Neural progenitor cell (in vitro differentiated cells): ENCODE measurements around the gene HUNK. TPM values are rescaled to one million over a fixed set of nuclear protein-coding genes. Genes with fewer than 3 reads are reported as not detected.

ENCODE experiments used
- DNase-seq: peaks from one replicate; pipeline ENCODE4 v3.0.0-alpha.2; 2016; ENCODE audit warnings: low spot score
- H2AFZ ChIP-seq: fragments of 200-600 bp; sonication (generic); replicated peaks from 2 replicates; pipeline ENCODE4 v1.6.1; 2016; ENCODE audit warnings: antibody characterized with exemption
- H3F3A ChIP-seq: fragments of 200-600 bp; sonication (generic); 2 replicates; pipeline ENCODE4 v1.6.1; 2016; ENCODE audit warnings: antibody characterized with exemption, low read depth
- H3K27ac ChIP-seq: fragments of 200-600 bp; sonication (generic); 2 replicates; pipeline ENCODE4 v1.5.1; 2016; ENCODE audit warnings: mild to moderate bottlenecking
- H3K27me3 ChIP-seq: fragments of 200-600 bp; sonication (generic); 2 replicates; pipeline ENCODE4 v1.6.1; 2016; ENCODE audit warnings: mild to moderate bottlenecking, moderate library complexity
- H3K36me3 ChIP-seq: fragments of 200-600 bp; sonication (generic); 2 replicates; pipeline ENCODE4 v1.5.1; 2016
- H3K4me1 ChIP-seq: fragments of 200-600 bp; sonication (generic); 2 replicates; pipeline ENCODE4 v1.6.1; 2016; ENCODE audit warnings: mixed run types
- H3K4me2 ChIP-seq: fragments of 200-600 bp; sonication (generic); 2 replicates; pipeline ENCODE4 v1.6.1; 2016
- H3K4me3 ChIP-seq: fragments of 200-600 bp; sonication (generic); 2 replicates; pipeline ENCODE4 v1.5.1; 2016
- H3K79me2 ChIP-seq: fragments of 200-600 bp; sonication (generic); 2 replicates; pipeline ENCODE4 v1.6.1; 2016; ENCODE audit warnings: low read depth
- H3K9ac ChIP-seq: fragments of 200-600 bp; sonication (generic); 2 replicates; pipeline ENCODE4 v1.6.1; 2016
- H3K9me3 ChIP-seq: fragments of 200-600 bp; sonication (generic); 2 replicates; pipeline ENCODE4 v1.5.1; 2016; ENCODE audit warnings: low read depth
- H4K20me1 ChIP-seq: fragments of 200-600 bp; sonication (generic); 2 replicates; pipeline ENCODE4 v1.6.1; 2016; ENCODE audit warnings: low read depth
- H3K27ac Mint-ChIP-seq: 3 replicates; pipeline ENCODE4 v1.8.0; 2021; ENCODE audit warnings: mixed read lengths
- H3K27me3 Mint-ChIP-seq: 2 replicates; pipeline ENCODE4 v1.8.0; 2022; ENCODE audit warnings: low read depth, mild to moderate bottlenecking, inconsistent platforms, moderate library complexity, mixed read lengths; ENCODE audit not compliant: insufficient read depth
- H3K36me3 Mint-ChIP-seq: 3 replicates; pipeline ENCODE4 v1.8.0; 2021; ENCODE audit warnings: mixed read lengths
- H3K4me1 Mint-ChIP-seq: 3 replicates; pipeline ENCODE4 v1.8.0; 2021; ENCODE audit warnings: mixed read lengths
- H3K4me3 Mint-ChIP-seq: 3 replicates; pipeline ENCODE4 v1.8.0; 2021; ENCODE audit warnings: mild to moderate bottlenecking, moderate library complexity, mixed read lengths
- H3K9me3 Mint-ChIP-seq: 3 replicates; pipeline ENCODE4 v1.8.0; 2020; ENCODE audit warnings: mixed read lengths
- CTCF ChIP-seq: fragments of 200-600 bp; sonication (generic); IDR thresholded peaks from 2 replicates; pipeline ENCODE4 v1.5.1; 2017; ENCODE audit warnings: antibody characterized with exemption, mild to moderate bottlenecking
- EZH2 ChIP-seq: fragments of 200-600 bp; sonication (generic); IDR thresholded peaks from 2 replicates; pipeline ENCODE4 v1.6.1; 2017; ENCODE audit warnings: antibody characterized with exemption, mild to moderate bottlenecking, moderate library complexity
- EZH2phosphoT487 ChIP-seq: fragments of 200-600 bp; sonication (generic); IDR thresholded peaks from 2 replicates; pipeline ENCODE4 v1.6.1; 2017; ENCODE audit warnings: antibody characterized with exemption
- total RNA-seq: library from RNA; depleted of rRNA; stranded (reverse); fragments of >200 nt; gene quantifications from 2 replicates; pipeline ENCODE4 v1.2.3, GENCODE V29; 2015; ENCODE audit warnings: low replicate concordance

Gene HUNK
- total RNA-seq, 1 donor from 2014 or later = 4.7 TPM

DNA sequence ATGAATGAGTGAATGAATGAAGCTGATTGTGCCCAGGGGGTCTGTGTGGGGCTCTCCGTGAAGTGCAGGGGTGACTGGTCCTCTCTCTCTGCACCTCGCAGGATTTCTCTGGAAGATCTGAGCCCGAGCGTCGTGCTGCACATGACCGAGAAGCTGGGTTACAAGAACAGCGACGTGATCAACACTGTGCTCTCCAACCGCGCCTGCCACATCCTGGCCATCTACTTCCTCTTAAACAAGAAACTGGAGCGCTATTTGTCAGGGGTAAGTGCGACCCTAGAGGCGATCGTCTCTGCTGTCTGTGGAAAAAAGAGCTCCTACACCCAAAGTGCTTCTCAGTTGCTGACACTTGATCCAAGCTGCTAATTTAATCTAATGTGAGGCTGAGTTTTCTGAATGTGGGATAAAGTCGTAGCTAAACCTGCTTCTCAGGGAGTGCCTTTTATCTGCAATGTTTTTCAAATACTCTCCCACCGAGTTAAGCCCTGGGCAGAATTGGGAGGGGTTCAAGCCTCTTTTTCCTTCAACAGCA, 101.7 kb downstream of the HUNK start:
- no peak overlapping the region for H3K4me3 Mint-ChIP-seq
- peak overlapping the region; percentile 17 for H3K27ac Mint-ChIP-seq
- Histone ChIP-seq H3K9me3 (no peaks in the 10 kb centered on the region), H3K27ac (no peak overlapping the region), H3K4me3 (no peak overlapping the region), H3K9ac (no peak overlapping the region), H3K79me2 (no peaks in the 10 kb centered on the region), H3K4me1 (peaks cover 21% of the 10 kb centered on the region), H3K4me2 (peak overlapping the region; percentile 25), H3K27me3 (no peaks in the 10 kb centered on the region), H2AFZ (no peak overlapping the region), H3F3A (peaks cover 26% of the 10 kb centered on the region), H4K20me1 (peaks cover 7% of the 10 kb centered on the region), H3K36me3 (no peaks in the 10 kb centered on the region)
- H3K36me3 Mint-ChIP-seq = peaks cover 48% of the 10 kb centered on the region
- no peaks in the 10 kb centered on the region for H3K9me3 Mint-ChIP-seq
- DNase-seq = peak; percentile 67
- peaks cover 27% of the 10 kb centered on the region for H3K4me1 Mint-ChIP-seq
- H3K27me3 Mint-ChIP-seq = no peaks in the 10 kb centered on the region
- TF ChIP-seq CTCF = peak; percentile 18
- TF ChIP-seq EZH2 = no peak
- peak; percentile 36 for TF ChIP-seq EZH2phosphoT487

- H3K4me3 ChIP-seq = no peak overlapping the region
Measured at GRCh38 chr21:31975491-31975890, 102.7 kb downstream of the HUNK start.

DNA sequence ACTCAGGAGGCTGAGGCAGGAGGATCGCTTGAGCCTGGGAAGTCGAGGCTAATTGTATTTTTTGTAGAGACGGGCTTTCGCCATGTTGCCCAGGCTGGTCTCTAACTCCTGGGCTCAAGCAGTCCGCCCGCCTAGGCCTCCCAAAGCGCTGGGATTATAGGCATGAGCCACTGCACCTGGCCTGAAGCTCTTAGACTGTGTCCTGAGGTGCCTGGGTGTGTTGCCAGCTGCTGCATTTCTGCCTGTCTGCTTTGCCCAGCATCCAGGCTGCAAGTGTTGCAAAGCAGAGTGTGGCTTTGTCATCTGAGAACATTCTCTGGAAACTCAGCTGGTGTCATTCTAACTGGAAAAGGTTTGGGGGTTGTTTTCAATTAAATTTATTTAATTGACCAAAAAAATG, 105.0 kb downstream of the HUNK start:
- no peak overlapping the region for H3K27ac ChIP-seq
- peaks cover 26% of the 10 kb centered on the region for H3F3A ChIP-seq
- Mint-ChIP-seq H3K27ac (no peak overlapping the region), H3K36me3 (peaks cover 45% of the 10 kb centered on the region), H3K4me3 (no peak overlapping the region), H3K9me3 (peaks cover 7% of the 10 kb centered on the region), H3K27me3 (no peaks in the 10 kb centered on the region), H3K4me1 (peaks cover 30% of the 10 kb centered on the region)
- H3K4me3 ChIP-seq = no peak overlapping the region
- H3K27me3 ChIP-seq = no peaks in the 10 kb centered on the region
- H3K9me3 ChIP-seq = no peaks in the 10 kb centered on the region
- no peaks in the 10 kb centered on the region for H3K36me3 ChIP-seq
- no peak for TF ChIP-seq EZH2phosphoT487
- no peak for TF ChIP-seq CTCF
- no peak for TF ChIP-seq EZH2
- no peaks in the 10 kb centered on the region for H3K79me2 ChIP-seq
- no peak overlapping the region for H3K9ac ChIP-seq
- H3K4me1 ChIP-seq = peaks cover 28% of the 10 kb centered on the region
- H4K20me1 ChIP-seq = peaks cover 7% of the 10 kb centered on the region
- no peak for DNase-seq
- no peak overlapping the region for H3K4me2 ChIP-seq
- H2AFZ ChIP-seq = no peak overlapping the region

More at GRCh38 chr21:31975491-31975890, 102.7 kb downstream of the HUNK start:
- peaks cover 45% of the 10 kb centered on the region for H3K36me3 Mint-ChIP-seq
- peaks cover 21% of the 10 kb centered on the region for H3K4me1 ChIP-seq
- H3K9ac ChIP-seq = no peak overlapping the region
- no peaks in the 10 kb centered on the region for H3K36me3 ChIP-seq
- peaks cover 3% of the 10 kb centered on the region for H3K9me3 Mint-ChIP-seq
- H2AFZ ChIP-seq = no peak overlapping the region
- no peaks in the 10 kb centered on the region for H3K79me2 ChIP-seq
- DNase-seq = no peak
- H3K9me3 ChIP-seq = no peaks in the 10 kb centered on the region
- H3K27ac ChIP-seq = no peak overlapping the region
- H3F3A ChIP-seq = peaks cover 26% of the 10 kb centered on the region
- no peak overlapping the region for H3K4me3 Mint-ChIP-seq
- peaks cover 27% of the 10 kb centered on the region for H3K4me1 Mint-ChIP-seq
- peak overlapping the region; percentile 9 for H3K4me2 ChIP-seq
- H3K27me3 Mint-ChIP-seq = no peaks in the 10 kb centered on the region
- no peak overlapping the region for H3K27ac Mint-ChIP-seq
- no peak for TF ChIP-seq EZH2
- TF ChIP-seq EZH2phosphoT487 = no peak
- no peak for TF ChIP-seq CTCF
- H4K20me1 ChIP-seq = peaks cover 7% of the 10 kb centered on the region
- no peaks in the 10 kb centered on the region for H3K27me3 ChIP-seq
